Measurements from ENCODE around the gene RASGRF2.

GRCh38 chr5:80953587-80953986, 6.6 kb upstream of the RASGRF2 start:
- TF ChIP-seq CTCF (IDR thresholded peaks at IDR 0.05) (no peak), POLR2A (IDR thresholded peaks at IDR 0.05) (no peak)
